IMR-90 (cell line): Measurements from ENCODE around the gene ARHGAP24. TPM values are rescaled to one million over a fixed set of nuclear protein-coding genes. Genes with fewer than 3 reads are reported as not detected.

Experiments
- ATAC-seq: fragments of 200-7000 bp; cut with Tn5 transposase; 2 replicates; pipeline ENCODE4 v1.9.1; 2020; ENCODE audit warnings: low read depth, mild to moderate bottlenecking, moderate library complexity
- BruUV-seq: library from RNA; stranded (reverse); fragments of 400-500 nt; replicated peaks from 2 replicates; lab custom pipeline; 2021; lab: Mats Ljungman, UMichigan
- CTCF ChIA-PET: fragments of 300-600 bp; formaldehyde crosslinking; extraction: SDS; loops from one replicate; lab custom pipeline; 2021; ENCODE audit warnings: antibody characterized with exemption; lab: Yijun Ruan, JAX
- POLR2A ChIA-PET: fragments of 300-600 bp; sonication (Branson Sonifier 250); formaldehyde crosslinking; loops from one replicate; lab custom pipeline; 2022; ENCODE audit warnings: antibody characterized with exemption; ENCODE audit not compliant: unreplicated experiment; lab: Charles Lee
- DNase-seq: peaks from one replicate; pipeline ENCODE4 v3.0.0; 2013
- H2AFZ ChIP-seq: replicated peaks from 2 replicates; pipeline ENCODE3; 2013; ENCODE audit warnings: low read length, mild to moderate bottlenecking; ENCODE audit not compliant: poor library complexity
- H2AK5ac ChIP-seq: 2 replicates; pipeline ENCODE4 v1.6.1; 2013; ENCODE audit warnings: low read depth, low read length, inconsistent platforms
- H2AK9ac ChIP-seq: replicated peaks from 2 replicates; pipeline ENCODE3; 2013; ENCODE audit warnings: mild to moderate bottlenecking, low read depth, low read length, moderate library complexity; ENCODE audit not compliant: poor library complexity
- H2BK120ac ChIP-seq: 2 replicates; pipeline ENCODE4 v1.6.1; 2013; ENCODE audit warnings: low read depth, low read length, inconsistent platforms
- H2BK15ac ChIP-seq: 3 replicates; pipeline ENCODE4 v1.6.1; 2013; ENCODE audit warnings: low read depth, low read length, inconsistent platforms
- H2BK20ac ChIP-seq: 2 replicates; pipeline ENCODE4 v1.6.1; 2013; ENCODE audit warnings: low read depth, mild to moderate bottlenecking, inconsistent platforms, low read length, moderate library complexity
- H2BK5ac ChIP-seq: 2 replicates; pipeline ENCODE4 v1.6.1; 2013; ENCODE audit warnings: mild to moderate bottlenecking, low read depth, low read length, inconsistent platforms; ENCODE audit not compliant: poor library complexity, severe bottlenecking
- H3K14ac ChIP-seq: replicated peaks from 2 replicates; pipeline ENCODE4 v1.6.1; 2013; ENCODE audit warnings: low read depth, low read length, inconsistent platforms
- H3K18ac ChIP-seq: 2 replicates; pipeline ENCODE4 v1.6.1; 2013; ENCODE audit warnings: low read depth, low read length, control low read depth
- H3K23ac ChIP-seq: 2 replicates; pipeline ENCODE4 v1.6.1; 2013; ENCODE audit warnings: low read depth, low read length, inconsistent platforms
- H3K27ac ChIP-seq: 2 replicates; pipeline ENCODE4 v1.5.1; 2013; ENCODE audit warnings: mild to moderate bottlenecking, control low read depth, low read length; ENCODE audit not compliant: insufficient read depth
- H3K27me3 ChIP-seq: 2 replicates; pipeline ENCODE4 v1.6.1; 2013; ENCODE audit warnings: low read length; ENCODE audit not compliant: control insufficient read depth, insufficient read depth
- H3K36me3 ChIP-seq: 2 replicates; pipeline ENCODE4 v1.6.1; 2013; ENCODE audit warnings: low read length, mixed read lengths; ENCODE audit not compliant: control insufficient read depth, insufficient read depth
- H3K4ac ChIP-seq: 2 replicates; pipeline ENCODE4 v1.6.1; 2013; ENCODE audit warnings: low read depth, low read length, inconsistent platforms
- H3K4me1 ChIP-seq: 2 replicates; pipeline ENCODE4 v1.6.1; 2013; ENCODE audit warnings: low read length, mixed read lengths; ENCODE audit not compliant: control insufficient read depth, insufficient read depth
- H3K4me2 ChIP-seq: 2 replicates; pipeline ENCODE4 v1.6.1; 2013; ENCODE audit warnings: low read depth, mild to moderate bottlenecking, control low read depth, low read length, moderate library complexity
- H3K4me3 ChIP-seq: 2 replicates; pipeline ENCODE4 v1.5.1; 2013; ENCODE audit warnings: low read depth, mild to moderate bottlenecking, control low read depth, low read length, moderate library complexity; ENCODE audit not compliant: insufficient read depth
- H3K56ac ChIP-seq: 2 replicates; pipeline ENCODE4 v1.6.1; 2013; ENCODE audit warnings: low read length, inconsistent platforms; ENCODE audit not compliant: insufficient read depth; ENCODE audit errors: extremely low read depth
- H3K79me1 ChIP-seq, 2 experiments: 2 replicates each; pipeline ENCODE4 v1.6.1; 2013; ENCODE audit warnings: low read length in 2 of 2, inconsistent platforms in 1 of 2, low read depth in 1 of 2
- H3K9ac ChIP-seq: 2 replicates; pipeline ENCODE4 v1.6.1; 2013; ENCODE audit warnings: low read depth, low read length, control low read depth
- H3K9me1 ChIP-seq: 2 replicates; pipeline ENCODE4 v1.6.1; 2013; ENCODE audit warnings: low read length, inconsistent platforms; ENCODE audit not compliant: insufficient read depth
- H3K9me3 ChIP-seq: 2 replicates; pipeline ENCODE4 v1.6.1; 2013; ENCODE audit warnings: low read length; ENCODE audit not compliant: control insufficient read depth, insufficient read depth
- H4K20me1 ChIP-seq: 2 replicates; pipeline ENCODE4 v1.6.1; 2013; ENCODE audit warnings: low read length, inconsistent platforms; ENCODE audit not compliant: insufficient read depth
- H4K5ac ChIP-seq: 2 replicates; pipeline ENCODE4 v1.6.1; 2013; ENCODE audit warnings: mild to moderate bottlenecking, low read depth, low read length, control low read depth
- H4K8ac ChIP-seq, 2 experiments: 2 replicates each; pipeline ENCODE4 v1.6.1; 2013; ENCODE audit warnings: low read depth in 2 of 2, low read length in 2 of 2, control low read depth in 1 of 2, inconsistent platforms in 1 of 2
- H4K91ac ChIP-seq: 2 replicates; pipeline ENCODE4 v1.6.1; 2013; ENCODE audit warnings: low read depth, low read length, inconsistent platforms; ENCODE audit not compliant: insufficient read depth
- CHD1 ChIP-seq: IDR thresholded peaks from 2 replicates; pipeline ENCODE4 v1.6.1; 2012; ENCODE audit warnings: low read depth, low read length, improper control_type of control experiment
- MXI1 ChIP-seq: IDR thresholded peaks from 2 replicates; pipeline ENCODE4 v1.6.1; 2012; ENCODE audit warnings: low read depth, mild to moderate bottlenecking, low read length, moderate library complexity, borderline replicate concordance
- WGBS, 2 experiments: methylation state at CpG; one replicate each; pipeline versions ENCODE4 v1.1.5 to v1.1.7; 2013; ENCODE audit warnings: missing lambda C conversion rate in 2 of 2; ENCODE audit not compliant: insufficient read length in 1 of 2; ENCODE audit errors: extremely low coverage in 2 of 2; 5-methylcytosine and 5-hydroxymethylcytosine counted together
- dilution Hi-C: fragments of 300-500 bp; cut with HindIII; formaldehyde crosslinking; loops from one replicate; pipeline ENCODE4 v1.14.3; 2018; ENCODE audit warnings: low sequenced_read_pairs; ENCODE audit not compliant: unreplicated experiment
- in situ Hi-C: fragments of 300-500 bp; cut with MboI; formaldehyde crosslinking; loops from 3 replicates; pipeline ENCODE4 v1.14.3; 2019; ENCODE audit warnings: low sequenced_read_pairs, inconsistent platforms, mixed read lengths
- intact Hi-C: fragments of 100-400 bp; cut with micrococcal nuclease; formaldehyde crosslinking; loops from 2 replicates; pipeline ENCODE4 v1.10.0; 2022
- polyA plus RNA-seq, 3 experiments: library from polyadenylated mRNA; depleted of rRNA; stranded (reverse); fragments of >200 nt; gene quantifications; 2 replicates each; pipeline ENCODE4 v1.2.3, GENCODE V29; 2012; ENCODE audit warnings: low replicate concordance in 1 of 3
- total RNA-seq: library from RNA; depleted of rRNA; stranded (reverse); fragments of >200 nt; gene quantifications from 2 replicates; pipeline ENCODE4 v1.2.3, GENCODE V29; 2012

ARHGAP24 gene
- total and polyA plus RNA-seq, 2 of the 4 experiments (the other 2 are of a cell fraction), result 11.9 to 24.0 TPM

- H3K79me1 ChIP-seq, result no peaks in the 10 kb centered on the region
- CTCF ChIA-PET, result no interaction called here
- no peak overlapping the region for H2BK20ac ChIP-seq
- ATAC-seq, result no peak
- DNase-seq, result no peak
- no peak overlapping the region for H3K56ac ChIP-seq
- no peak overlapping the region for H4K5ac ChIP-seq
- no peak overlapping the region for H2AFZ ChIP-seq
- H4K20me1 ChIP-seq, result no peaks in the 10 kb centered on the region
- no peak overlapping the region for H3K23ac ChIP-seq
- H3K27ac ChIP-seq, result no peak overlapping the region
- no peaks in the 10 kb centered on the region for H3K9me3 ChIP-seq
- no peaks in the 10 kb centered on the region for H3K36me3 ChIP-seq
- H2AK9ac ChIP-seq, result no peak overlapping the region
- no peak overlapping the region for H3K4ac ChIP-seq
- no peak overlapping the region for H3K4me2 ChIP-seq
- H3K4me1 ChIP-seq, result no peaks in the 10 kb centered on the region
- no peaks in the 10 kb centered on the region for H3K9me1 ChIP-seq
- H4K91ac ChIP-seq, result no peak overlapping the region
- TF ChIP-seq CHD1, result no peak
- no peak for TF ChIP-seq MXI1
- no CpG with 5 or more reads among the region's 1 CpG for WGBS, 2 experiments
- no peak overlapping the region for H3K9ac ChIP-seq
- H3K4me3 ChIP-seq, result no peak overlapping the region
- H2BK15ac ChIP-seq, result no peak overlapping the region
- no TSS peak for BruUV-seq
- H2BK5ac ChIP-seq, result no peak overlapping the region
- H2AK5ac ChIP-seq, result no peak overlapping the region
- in situ Hi-C loops, result no loop called here
- no peaks in the 10 kb centered on the region for H3K27me3 ChIP-seq
- intact Hi-C loops, result no loop called here
- dilution Hi-C loops, result no loop called here
- no peak overlapping the region for H4K8ac ChIP-seq
- POLR2A ChIA-PET, result no interaction called here
- no peak overlapping the region for H2BK120ac ChIP-seq
- no peak overlapping the region for H3K18ac ChIP-seq
- H3K14ac ChIP-seq, result no peak overlapping the region
Observed at GRCh38 chr4:85488416-85488815, 13.5 kb downstream of the ARHGAP24 start.
